ENCODE data around the gene UFC1. TPM values are rescaled to one million over a fixed set of nuclear protein-coding genes. Genes with fewer than 3 reads are reported as not detected.

UFC1 gene
- total and polyA plus RNA-seq, 2 experiments from 2014 or later = 105 to 119 TPM

DNA sequence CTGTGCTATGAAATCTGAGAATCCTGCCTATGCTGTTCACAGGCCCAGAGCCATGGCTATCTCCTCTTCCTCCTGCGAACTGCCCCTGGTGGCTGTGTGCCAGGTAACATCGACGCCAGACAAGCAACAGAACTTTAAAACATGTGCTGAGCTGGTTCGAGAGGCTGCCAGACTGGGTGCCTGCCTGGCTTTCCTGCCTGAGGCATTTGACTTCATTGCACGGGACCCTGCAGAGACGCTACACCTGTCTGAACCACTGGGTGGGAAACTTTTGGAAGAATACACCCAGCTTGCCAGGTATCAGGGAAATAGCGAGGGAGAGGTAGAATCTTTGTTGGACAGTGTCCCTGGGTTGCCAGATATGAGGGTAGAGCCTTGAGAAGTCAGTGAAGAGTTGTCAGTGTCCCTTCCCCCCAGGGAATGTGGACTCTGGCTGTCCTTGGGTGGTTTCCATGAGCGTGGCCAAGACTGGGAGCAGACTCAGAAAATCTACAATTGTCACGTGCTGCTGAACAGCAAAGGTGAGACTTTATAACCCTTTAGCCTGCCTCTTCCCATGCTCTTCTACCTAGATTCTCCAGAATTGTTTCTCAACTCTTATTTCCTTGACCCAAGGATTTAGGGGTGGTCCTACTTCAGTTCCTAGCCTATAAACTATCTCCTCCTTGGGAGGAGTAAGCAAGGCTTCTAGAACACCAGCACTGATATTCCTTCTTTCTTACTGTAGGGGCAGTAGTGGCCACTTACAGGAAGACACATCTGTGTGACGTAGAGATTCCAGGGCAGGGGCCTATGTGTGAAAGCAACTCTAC is 34.5 kb upstream of the UFC1 start:
- peak; percentile 86 for DNase-seq (ENCODE audit: low spot score)
- Histone ChIP-seq H4K20me1 (ENCODE audit: insufficient read depth, poor library complexity, severe bottlenecking) (no peaks in the 10 kb centered on the region), H3K4me1 (ENCODE audit: insufficient read depth) (peaks cover 30% of the 10 kb centered on the region), H3K9me3 (ENCODE audit: low read depth) (no peaks in the 10 kb centered on the region), H3K79me2 (peaks cover 51% of the 10 kb centered on the region), H3K27me3 (no peaks in the 10 kb centered on the region), H3K4me3 (no peak overlapping the region), H3K36me3 (replicated peaks; ENCODE audit: insufficient read depth, low read depth) (no peaks in the 10 kb centered on the region), H3K27ac (peak overlapping the region; percentile 95), H3K9me2 (replicated peaks; ENCODE audit: insufficient read depth) (no peaks in the 10 kb centered on the region), H2AFZ (no peak overlapping the region), H3K4me2 (peak overlapping the region; percentile 83)
- TF ChIP-seq, protein P1, sequence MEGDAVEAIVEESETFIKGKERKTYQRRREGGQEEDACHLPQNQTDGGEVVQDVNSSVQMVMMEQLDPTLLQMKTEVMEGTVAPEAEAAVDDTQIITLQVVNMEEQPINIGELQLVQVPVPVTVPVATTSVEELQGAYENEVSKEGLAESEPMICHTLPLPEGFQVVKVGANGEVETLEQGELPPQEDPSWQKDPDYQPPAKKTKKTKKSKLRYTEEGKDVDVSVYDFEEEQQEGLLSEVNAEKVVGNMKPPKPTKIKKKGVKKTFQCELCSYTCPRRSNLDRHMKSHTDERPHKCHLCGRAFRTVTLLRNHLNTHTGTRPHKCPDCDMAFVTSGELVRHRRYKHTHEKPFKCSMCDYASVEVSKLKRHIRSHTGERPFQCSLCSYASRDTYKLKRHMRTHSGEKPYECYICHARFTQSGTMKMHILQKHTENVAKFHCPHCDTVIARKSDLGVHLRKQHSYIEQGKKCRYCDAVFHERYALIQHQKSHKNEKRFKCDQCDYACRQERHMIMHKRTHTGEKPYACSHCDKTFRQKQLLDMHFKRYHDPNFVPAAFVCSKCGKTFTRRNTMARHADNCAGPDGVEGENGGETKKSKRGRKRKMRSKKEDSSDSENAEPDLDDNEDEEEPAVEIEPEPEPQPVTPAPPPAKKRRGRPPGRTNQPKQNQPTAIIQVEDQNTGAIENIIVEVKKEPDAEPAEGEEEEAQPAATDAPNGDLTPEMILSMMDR (IDR thresholded peaks at IDR 0.05; ENCODE audit: poor library complexity) = peak; percentile 29
- no peak for TF ChIP-seq EZH2phosphoT487 (IDR thresholded peaks at IDR 0.05; ENCODE audit: low read depth, severe bottlenecking, unreplicated experiment)
- 46% methylated on average over 10 of the region's 10 CpGs for WGBS (ENCODE audit: low lambda C conversion rate, missing lambda C conversion rate)

DNA sequence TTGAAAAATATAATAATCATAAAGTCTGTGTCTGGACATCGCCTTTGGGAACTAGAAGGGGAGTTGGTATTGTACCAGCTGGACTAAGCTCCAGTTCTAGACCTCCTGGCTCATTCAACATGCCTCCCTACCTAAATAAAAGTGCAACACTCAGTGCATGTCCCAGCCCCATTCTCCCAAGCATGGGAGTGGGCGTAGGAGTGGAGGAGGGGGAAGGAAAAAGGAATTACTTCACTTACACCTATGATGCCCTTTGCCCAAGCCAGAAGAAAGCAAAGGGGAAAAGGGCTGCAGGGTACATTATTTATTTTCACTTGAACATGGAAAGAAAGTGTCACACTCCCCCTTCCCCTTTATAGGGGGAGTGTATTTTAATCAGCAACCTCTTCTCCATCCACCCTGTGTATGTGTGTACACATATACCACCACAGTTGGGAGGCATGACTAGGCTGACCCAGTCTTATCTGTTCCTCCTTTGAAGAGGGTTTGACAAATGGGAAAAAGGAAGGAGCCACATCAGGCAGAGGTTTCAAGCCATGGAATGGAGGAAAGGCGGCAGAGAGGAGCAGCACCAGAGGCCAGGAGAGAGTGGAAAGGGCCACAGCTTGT is 32.6 kb upstream of the UFC1 start:
- no peaks in the 10 kb centered on the region for H3K36me3 ChIP-seq (replicated peaks; ENCODE audit: insufficient read depth, low read depth)
- TF ChIP-seq EZH2phosphoT487 (IDR thresholded peaks at IDR 0.05; ENCODE audit: low read depth, severe bottlenecking, unreplicated experiment) = no peak
- TF ChIP-seq, protein P1 (IDR thresholded peaks at IDR 0.05; ENCODE audit: poor library complexity) = no peak
- TF ChIP-seq EZH2 (IDR thresholded peaks at IDR 0.05; ENCODE audit: borderline replicate concordance) = no peak
- H4K20me1 ChIP-seq (ENCODE audit: insufficient read depth, poor library complexity, severe bottlenecking) = no peaks in the 10 kb centered on the region

DNA sequence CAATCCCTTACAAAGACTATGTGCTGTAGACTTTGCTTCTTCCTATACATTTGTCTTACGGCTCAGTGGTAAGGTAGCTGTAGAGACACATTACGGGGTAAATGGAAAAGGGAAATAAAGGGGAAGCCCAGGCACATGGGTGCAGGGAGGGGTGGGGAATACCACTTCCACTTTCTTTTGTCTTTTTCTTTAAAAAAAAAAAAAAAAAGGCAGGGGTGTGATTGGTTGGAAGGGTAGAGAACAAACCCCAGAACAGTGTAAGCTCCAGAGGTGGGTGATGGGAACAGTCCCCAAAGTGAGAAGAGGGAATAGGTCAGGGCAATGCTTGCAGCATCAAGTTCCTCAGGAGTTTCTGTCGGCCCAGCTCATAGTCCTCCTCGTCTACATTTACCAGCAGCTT is 31.9 kb upstream of the UFC1 start:
- H2AFZ ChIP-seq = no peak overlapping the region
- WGBS (ENCODE audit: low lambda C conversion rate, missing lambda C conversion rate) = 89% methylated on average over 4 of the region's 4 CpGs
- H4K20me1 ChIP-seq (ENCODE audit: insufficient read depth, poor library complexity, severe bottlenecking) = no peaks in the 10 kb centered on the region
- no peaks in the 10 kb centered on the region for H3K36me3 ChIP-seq (replicated peaks; ENCODE audit: insufficient read depth, low read depth)
- TF ChIP-seq, protein P1 (IDR thresholded peaks at IDR 0.05; ENCODE audit: poor library complexity) = no peak
- TF ChIP-seq EZH2phosphoT487 (IDR thresholded peaks at IDR 0.05; ENCODE audit: low read depth, severe bottlenecking, unreplicated experiment) = no peak
- no peak for TF ChIP-seq EZH2 (IDR thresholded peaks at IDR 0.05; ENCODE audit: borderline replicate concordance)
- no peaks in the 10 kb centered on the region for H3K27me3 ChIP-seq
- H3K4me2 ChIP-seq = no peak overlapping the region
- H3K4me1 ChIP-seq (ENCODE audit: insufficient read depth) = peaks cover 21% of the 10 kb centered on the region
- H3K9me3 ChIP-seq (ENCODE audit: low read depth) = no peaks in the 10 kb centered on the region
- H3K79me2 ChIP-seq = peaks cover 51% of the 10 kb centered on the region
- DNase-seq (ENCODE audit: low spot score) = no peak
- no peak overlapping the region for H3K4me3 ChIP-seq
- H3K9me2 ChIP-seq (replicated peaks; ENCODE audit: insufficient read depth) = no peaks in the 10 kb centered on the region
- H3K27ac ChIP-seq = no peak overlapping the region

More for the DNA sequence above, 32.6 kb upstream of the UFC1 start:
- H3K9me2 ChIP-seq (replicated peaks; ENCODE audit: insufficient read depth) = no peaks in the 10 kb centered on the region
- H3K4me3 ChIP-seq = no peak overlapping the region
- no peak for DNase-seq (ENCODE audit: low spot score)
- H3K4me2 ChIP-seq = no peak overlapping the region
- H3K27ac ChIP-seq = peak overlapping the region; percentile 95
- whole genome bisulfite sequencing (ENCODE audit: low lambda C conversion rate, missing lambda C conversion rate) = 95% methylated on average over 3 of the region's 3 CpGs
- H3K9me3 ChIP-seq (ENCODE audit: low read depth) = no peaks in the 10 kb centered on the region
- H3K79me2 ChIP-seq = peaks cover 51% of the 10 kb centered on the region
- no peak overlapping the region for H2AFZ ChIP-seq
- H3K4me1 ChIP-seq (ENCODE audit: insufficient read depth) = peaks cover 28% of the 10 kb centered on the region
- no peaks in the 10 kb centered on the region for H3K27me3 ChIP-seq

Measured in hepatocyte (in vitro differentiated cells).